Esophagus squamous epithelium (tissue), 5 donors: ENCODE results near the gene DHRSX. TPM values are rescaled to one million over a fixed set of nuclear protein-coding genes. Genes with fewer than 3 reads are reported as not detected.

Experiments
- DNase-seq: peaks from one replicate; lab custom pipeline; 2025; lab: John Stamatoyannopoulos, UW
- H3K27ac ChIP-seq, 4 donors: fragments of 200-600 bp; sonication (generic); one replicate each; pipeline ENCODE4 v1.5.1; 2016 to 2019; ENCODE audit warnings: mild to moderate bottlenecking in 1 of 4
- H3K27me3 ChIP-seq, 4 donors: fragments of 200-600 bp; sonication (generic); 1 replicate in 3 of 4; 2 replicates in 1 of 4; pipeline versions ENCODE4 v1.5.1 to v1.6.0; 2017 to 2021; ENCODE audit warnings: antibody characterized with exemption in 1 of 4
- H3K36me3 ChIP-seq, 3 donors: fragments of 200-600 bp; sonication (generic); one replicate each; pipeline ENCODE4 v1.5.1; 2016 to 2019
- H3K4me1 ChIP-seq, 3 donors: fragments of 200-600 bp; sonication (generic); one replicate each; pipeline ENCODE4 v1.5.1; 2017 to 2019
- H3K4me3 ChIP-seq, 4 donors: fragments of 200-600 bp; sonication (generic); 1 replicate in 3 of 4; 2 replicates in 1 of 4; pipeline ENCODE4 v1.5.1; 2016 to 2019; ENCODE audit warnings: mild to moderate bottlenecking in 2 of 4, moderate library complexity in 1 of 4
- H3K9me3 ChIP-seq, 3 donors: fragments of 200-600 bp; sonication (generic); one replicate each; pipeline ENCODE4 v1.5.1; 2016 to 2019
- CTCF ChIP-seq, 6 experiments: fragments of 450-650 bp in 4 of 6; fragments of 200-600 bp in 2 of 6; sonication (generic) in 2 of 6; IDR thresholded peaks; one replicate each; pipeline ENCODE4 v1.5.1; 2016 to 2019; ENCODE audit warnings: antibody characterized with exemption in 6 of 6, mild to moderate bottlenecking in 4 of 6, moderate library complexity in 4 of 6
- POLR2A ChIP-seq, 4 donors: fragments of 450-650 bp; IDR thresholded peaks; one replicate each; pipeline ENCODE4 v1.6.1; 2017; ENCODE audit warnings: antibody characterized with exemption in 4 of 4, mild to moderate bottlenecking in 4 of 4, moderate library complexity in 3 of 4
- WGBS, 2 donors: methylation state at CpG; one replicate each; pipeline ENCODE4 v1.1.5; 2018; 5-methylcytosine and 5-hydroxymethylcytosine counted together
- intact Hi-C: fragments of 100-400 bp; cut with DNase I; formaldehyde crosslinking; loops from one replicate; pipeline ENCODE4 v1.15.0; 2022
- total RNA-seq, 4 donors: library from RNA; depleted of rRNA; stranded (reverse); fragments of >200 nt; gene quantifications; one replicate each; pipeline ENCODE4 v1.1.0, GENCODE V29; 2016
- donor health status: DM: yes; HTN: yes; CAD: no.

DHRSX gene
- total RNA-seq, 4 donors from 2014 or later = 4.1 to 12.2 (median 8.0) TPM

- no peak for DNase-seq
- WGBS, 2 donors = 95 to 96% methylated on average over 10 of the region's 10 CpGs
- H3K27ac ChIP-seq = no peak overlapping the region
- H3K36me3 ChIP-seq = no peaks in the 10 kb centered on the region
- no peak overlapping the region for H3K4me3 ChIP-seq
- no peaks in the 10 kb centered on the region for H3K27me3 ChIP-seq
- no peak for TF ChIP-seq POLR2A (IDR thresholded peaks at IDR 0.05)
- TF ChIP-seq CTCF (IDR thresholded peaks at IDR 0.05) = no peak
- peaks cover 0 to 10% (median 5%) of the 10 kb centered on the region in 3 donors for H3K4me1 ChIP-seq
- intact Hi-C loops = no loop called here
- H3K9me3 ChIP-seq = no peaks in the 10 kb centered on the region
Observed at GRCh38 chrX:2318371-2318770, 182.4 kb downstream of the DHRSX start.

GRCh38 chrX:2317527-2318055 is 183.2 kb downstream of the DHRSX start:
- TF ChIP-seq CTCF (IDR thresholded peaks at IDR 0.05) (no peak), POLR2A (IDR thresholded peaks at IDR 0.05) (no peak)
- 80 to 88% methylated on average over 8 of the region's 8 CpGs for WGBS, 2 donors

GRCh38 chrX:2316534-2316933 is 184.2 kb downstream of the DHRSX start:
- DNase-seq = no peak
- Histone ChIP-seq H3K27ac (no peak overlapping the region), H3K36me3 (no peaks in the 10 kb centered on the region), H3K4me3 (no peak overlapping the region), H3K9me3 (no peaks in the 10 kb centered on the region), H3K4me1 (peaks cover 0 to 10% (median 5%) of the 10 kb centered on the region in 3 donors), H3K27me3 (no peaks in the 10 kb centered on the region)
- 39 to 58% methylated on average over 4 of the region's 4 CpGs for WGBS, 2 donors
- no peak for TF ChIP-seq CTCF (IDR thresholded peaks at IDR 0.05)
- no peak for TF ChIP-seq POLR2A (IDR thresholded peaks at IDR 0.05)
- intact Hi-C loops = no loop called here

More at GRCh38 chrX:2317527-2318055, 183.2 kb downstream of the DHRSX start:
- no peak for DNase-seq
- intact Hi-C loops = no loop called here
- Histone ChIP-seq H3K36me3 (no peaks in the 10 kb centered on the region), H3K4me1 (peaks cover 0 to 10% (median 5%) of the 10 kb centered on the region in 3 donors), H3K9me3 (no peaks in the 10 kb centered on the region), H3K27ac (no peak overlapping the region), H3K4me3 (no peak overlapping the region), H3K27me3 (no peaks in the 10 kb centered on the region)

- no peak overlapping the region for H3K27ac ChIP-seq
- H3K27me3 ChIP-seq = no peaks in the 10 kb centered on the region
- TF ChIP-seq POLR2A (IDR thresholded peaks at IDR 0.05) (no peak), CTCF (IDR thresholded peaks at IDR 0.05) (no peak)
- H3K4me3 ChIP-seq = no peak overlapping the region
- DNase-seq = no peak
- WGBS, 2 donors = 85 to 97% methylated on average over 4 of the region's 5 CpGs
- peaks cover 0 to under 1% (median under 1%) of the 10 kb centered on the region in 3 donors for H3K4me1 ChIP-seq
- H3K9me3 ChIP-seq = no peaks in the 10 kb centered on the region
- no peaks in the 10 kb centered on the region for H3K36me3 ChIP-seq
- intact Hi-C loops = no loop called here
Observed at GRCh38 chrX:2315434-2315833, 185.3 kb downstream of the DHRSX start.

GRCh38 chrX:2314831-2315365 is 185.9 kb downstream of the DHRSX start:
- 75 to 81% methylated on average over 4 to 10 of the region's 14 CpGs for WGBS, 2 donors
- Histone ChIP-seq H3K4me3 (no peak overlapping the region), H3K27ac (no peak overlapping the region), H3K27me3 (no peaks in the 10 kb centered on the region), H3K4me1 (no peaks in the 10 kb centered on the region), H3K9me3 (no peaks in the 10 kb centered on the region), H3K36me3 (no peaks in the 10 kb centered on the region)
- DNase-seq = no peak
- intact Hi-C loops = no loop called here
- TF ChIP-seq POLR2A (IDR thresholded peaks at IDR 0.05) = no peak
- TF ChIP-seq CTCF (IDR thresholded peaks at IDR 0.05) = no peak
